GM18907 (cell line): ENCODE data around the gene WNT16.
A peak's percentile ranks its signal among the peaks of the same experiment; 100 is the strongest.
"Not testable (repeated sequence)": the region's sequence is repeated elsewhere in the genome, so short reads cannot be mapped to it uniquely, and the experiment has no call there.

Source experiments
- ATAC-seq: cut with Tn5 transposase; IDR thresholded peaks from one replicate; pipeline ENCODE4 v1.9.1; 2021; ENCODE audit warnings: mild to moderate bottlenecking, moderate library complexity; ENCODE audit not compliant: unreplicated experiment

Gene WNT16, protein sequence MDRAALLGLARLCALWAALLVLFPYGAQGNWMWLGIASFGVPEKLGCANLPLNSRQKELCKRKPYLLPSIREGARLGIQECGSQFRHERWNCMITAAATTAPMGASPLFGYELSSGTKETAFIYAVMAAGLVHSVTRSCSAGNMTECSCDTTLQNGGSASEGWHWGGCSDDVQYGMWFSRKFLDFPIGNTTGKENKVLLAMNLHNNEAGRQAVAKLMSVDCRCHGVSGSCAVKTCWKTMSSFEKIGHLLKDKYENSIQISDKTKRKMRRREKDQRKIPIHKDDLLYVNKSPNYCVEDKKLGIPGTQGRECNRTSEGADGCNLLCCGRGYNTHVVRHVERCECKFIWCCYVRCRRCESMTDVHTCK

DNA sequence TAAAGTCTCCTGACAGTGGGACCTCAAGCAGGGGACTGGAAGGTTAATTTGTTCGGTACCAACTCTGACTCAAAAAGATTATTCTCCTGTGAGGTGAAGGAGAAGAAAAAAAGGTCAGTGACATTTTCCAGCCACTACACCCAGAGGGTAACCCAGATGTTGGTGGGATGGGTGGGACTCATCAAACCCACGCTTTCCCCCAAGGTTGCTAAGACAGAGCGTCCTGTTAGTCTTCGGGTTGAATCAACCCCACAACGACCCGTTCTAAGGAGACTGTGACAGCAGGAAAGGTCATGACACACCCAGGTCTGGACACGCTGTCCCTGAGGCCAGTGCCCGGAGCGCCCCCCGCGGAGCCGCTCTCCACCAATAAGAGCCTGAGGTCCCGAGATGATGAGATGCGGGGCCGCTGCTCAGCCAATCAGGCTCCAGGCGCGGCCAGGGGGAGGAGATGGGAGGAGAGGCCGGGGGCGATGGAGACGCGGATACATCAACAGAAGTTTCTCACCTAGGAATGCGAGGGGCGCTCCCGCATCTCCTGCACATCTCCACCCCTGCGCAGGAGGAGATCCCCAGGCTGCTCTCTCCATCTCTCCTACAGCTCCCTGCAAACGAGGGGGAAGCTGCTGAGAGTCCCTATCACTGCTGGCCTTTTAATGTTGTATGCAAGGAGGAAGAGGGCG lies at the start of gene WNT16:
Gene WNT16, plus strand, starts transcription at position 493 of the 683 bp plus-strand sequence. CDS start 293 bp downstream, outside the sequence.
- ATAC-seq: no peak

DNA sequence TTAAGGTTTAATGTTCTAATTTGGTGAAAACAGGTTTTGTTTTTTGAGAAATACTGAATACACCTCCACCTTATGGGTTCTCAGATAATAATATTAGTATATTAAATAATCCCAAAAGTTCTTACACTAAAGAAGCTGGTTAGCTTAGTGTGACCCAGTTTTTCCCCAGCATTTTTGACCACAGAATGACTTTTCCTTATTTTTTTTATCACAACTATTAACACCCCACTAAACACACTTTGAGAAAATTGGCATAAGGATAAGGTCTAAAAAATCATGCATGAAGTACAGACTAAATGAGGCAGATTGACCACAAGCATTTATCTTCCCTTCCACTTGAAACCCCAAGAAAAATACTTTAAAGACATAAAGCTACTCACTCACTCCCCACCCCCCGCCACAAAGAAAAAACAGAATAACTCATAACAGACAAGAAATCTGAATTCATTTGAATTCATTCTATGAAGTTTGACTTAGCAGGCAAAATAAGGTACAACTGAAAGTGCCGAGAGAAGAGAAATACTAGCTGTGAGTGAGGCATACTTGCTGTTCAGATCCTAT lies 49.7 kb upstream of the WNT16 start:
- no peak for ATAC-seq

DNA sequence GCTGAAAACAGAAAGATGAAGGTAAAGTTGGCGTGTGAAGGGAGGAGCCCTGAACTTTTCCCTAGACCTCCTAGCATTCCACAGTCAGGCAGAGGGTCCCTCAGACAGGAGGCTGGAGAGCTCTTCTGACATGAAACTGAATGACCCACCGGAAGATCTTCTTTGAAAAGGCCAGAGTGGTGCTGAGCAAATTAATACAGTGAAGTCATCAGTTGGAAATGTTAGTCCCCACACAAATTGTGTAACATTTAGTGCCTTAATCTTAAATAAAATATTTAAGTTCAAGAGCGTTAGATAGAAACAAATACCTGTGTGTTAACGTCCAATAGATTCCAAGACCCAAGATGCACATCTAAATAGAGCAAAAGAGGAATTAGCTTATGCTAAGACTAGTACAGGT lies 49.0 kb upstream of the WNT16 start:
- no peak for ATAC-seq

DNA sequence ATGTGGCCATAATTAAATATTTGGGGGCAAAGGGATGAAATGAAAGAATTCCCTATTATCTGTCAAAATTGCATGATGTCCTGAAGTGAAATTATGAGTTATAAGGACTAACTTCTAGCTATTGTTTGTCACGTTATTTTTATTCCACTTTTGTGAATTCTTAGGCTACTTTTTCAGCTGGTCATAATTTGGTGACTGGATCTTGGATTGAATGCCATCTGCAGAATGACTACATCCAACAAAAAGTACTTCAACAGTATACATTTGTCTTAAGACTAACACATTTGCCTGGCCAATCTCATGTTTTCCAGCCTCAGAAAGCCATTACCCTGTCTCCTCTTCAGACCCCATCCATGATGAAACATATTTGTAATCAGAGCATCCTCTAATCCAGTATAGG lies 48.1 kb upstream of the WNT16 start:
- no peak for ATAC-seq

DNA sequence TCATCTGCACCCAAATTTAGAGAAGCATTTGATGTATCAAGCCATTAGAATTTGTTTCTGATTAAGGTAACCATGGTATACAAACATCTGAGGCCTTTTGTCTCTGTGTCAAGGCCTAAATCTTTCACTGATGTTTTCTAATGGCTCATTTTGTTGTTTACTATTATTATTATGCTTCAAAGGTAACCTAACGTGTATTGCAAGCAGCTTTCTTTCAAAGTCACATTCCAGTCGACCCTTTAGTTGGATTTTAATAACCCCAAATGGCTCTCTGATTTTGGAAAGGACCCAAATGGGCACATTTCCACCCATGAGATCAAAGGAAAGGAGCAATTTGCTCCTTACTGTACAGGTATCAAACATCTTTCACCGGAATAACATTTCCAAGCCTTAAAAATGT lies 46.7 kb upstream of the WNT16 start:
- no peak for ATAC-seq

DNA sequence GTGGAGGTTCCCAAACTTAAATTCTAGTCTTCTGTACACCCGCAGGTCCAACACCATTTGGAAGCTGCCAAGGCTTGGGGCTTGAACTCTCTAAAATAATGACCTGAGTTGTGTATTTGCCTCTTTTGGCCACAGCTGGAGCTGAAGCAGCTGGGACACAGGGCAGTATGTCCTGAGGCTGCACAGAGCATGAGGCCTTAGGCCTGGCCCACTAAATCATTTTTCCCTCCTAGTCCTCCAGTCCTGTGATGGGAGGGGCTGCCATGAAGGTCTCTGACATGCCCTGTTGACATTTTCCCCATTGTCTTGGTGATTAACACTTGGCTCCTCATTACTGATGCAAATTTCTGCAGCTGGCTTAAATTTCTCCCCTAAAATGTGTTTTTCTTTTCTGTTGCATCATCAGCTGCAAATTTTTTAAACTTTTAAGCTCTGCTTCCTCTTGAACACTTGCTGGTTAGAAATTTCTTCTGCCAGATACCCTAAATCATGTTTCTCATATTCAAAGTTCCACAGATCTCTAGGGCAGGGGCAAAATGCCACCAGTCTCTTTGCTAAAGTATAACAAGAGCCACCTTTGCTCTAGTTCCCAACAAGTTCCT lies 43.6 kb upstream of the WNT16 start:
- ATAC-seq: no peak

DNA sequence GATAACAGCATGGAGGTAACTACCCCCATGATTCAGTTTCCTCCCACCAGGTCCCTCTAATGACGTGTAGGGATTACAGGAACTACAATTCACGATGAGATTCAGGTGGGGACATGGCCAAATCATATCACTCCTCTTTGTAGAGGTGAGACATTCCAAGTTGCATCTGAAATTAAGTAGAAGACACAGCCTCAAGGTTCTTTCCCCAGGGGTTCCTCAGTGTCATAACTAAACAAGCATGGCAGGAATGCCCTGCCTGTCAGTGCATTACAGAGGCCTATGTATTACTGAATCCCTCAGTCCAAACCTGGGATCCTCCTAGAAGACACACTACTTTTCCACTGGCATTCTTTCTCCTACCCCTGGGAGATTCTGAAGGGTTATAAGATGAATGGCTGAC lies 42.6 kb upstream of the WNT16 start:
- ATAC-seq: no peak

DNA sequence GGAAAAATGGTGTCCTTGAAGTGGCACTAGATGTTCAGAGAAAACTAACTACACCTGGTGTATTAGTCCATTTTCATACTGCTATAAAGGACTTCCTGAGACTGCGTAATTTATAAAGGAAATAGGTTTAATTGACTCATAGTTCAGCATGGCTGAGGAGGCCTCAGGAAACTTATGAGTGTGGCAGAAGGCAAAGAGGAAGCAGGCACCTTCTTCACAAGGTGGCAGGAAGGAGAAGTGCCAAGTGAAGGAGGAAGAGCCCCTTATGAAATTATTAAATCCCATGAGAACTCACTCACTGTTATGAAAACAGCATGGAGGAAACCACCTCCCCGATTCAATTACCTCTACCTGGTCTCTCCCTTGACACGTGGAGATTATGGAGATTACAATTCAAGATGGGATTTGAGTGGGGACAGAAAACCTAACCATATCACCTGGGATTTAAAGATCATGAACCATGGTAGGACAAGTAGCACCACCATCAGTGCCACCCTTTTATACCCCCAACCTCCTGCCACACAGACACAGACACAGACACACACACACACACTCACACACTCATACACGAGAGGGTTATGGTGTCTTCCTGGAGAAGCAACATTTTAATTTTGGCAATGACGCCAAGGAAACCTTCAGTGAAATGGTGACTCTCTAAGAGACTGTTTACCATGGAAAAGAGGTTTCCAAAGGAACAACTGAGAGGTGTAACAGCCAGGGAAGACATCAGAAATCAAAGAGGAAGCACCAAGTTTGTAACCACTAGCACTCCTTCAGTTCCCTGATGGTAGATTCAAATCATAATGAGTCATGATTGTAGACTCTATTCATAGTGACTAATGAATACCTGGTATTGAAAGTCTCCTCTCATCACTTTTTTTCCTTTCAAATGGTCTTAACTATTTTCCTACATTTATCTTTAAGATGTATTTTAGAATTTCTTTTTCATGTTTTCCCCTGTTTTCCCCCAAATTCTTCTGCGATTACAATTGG lies 41.8 kb upstream of the WNT16 start:
- ATAC-seq: no peak

DNA sequence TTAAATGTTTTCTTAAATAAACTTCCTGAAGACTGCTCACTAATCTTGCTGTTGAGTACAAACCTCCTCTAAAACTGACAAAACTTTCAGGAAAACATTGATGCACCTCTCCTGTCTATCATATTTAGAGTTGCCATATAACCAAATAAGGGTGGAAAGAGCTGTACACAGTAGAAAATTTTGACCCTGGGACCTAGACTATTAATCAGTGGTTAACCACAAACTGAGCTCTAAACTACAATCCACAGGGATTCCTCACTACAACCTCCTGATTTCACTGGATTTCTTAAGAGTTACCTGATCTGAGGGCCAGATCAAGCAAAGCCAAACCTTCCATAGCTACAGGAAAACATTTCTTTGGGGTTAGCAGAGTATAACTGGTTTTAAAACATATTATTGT lies 39.9 kb upstream of the WNT16 start:
- no peak for ATAC-seq

DNA sequence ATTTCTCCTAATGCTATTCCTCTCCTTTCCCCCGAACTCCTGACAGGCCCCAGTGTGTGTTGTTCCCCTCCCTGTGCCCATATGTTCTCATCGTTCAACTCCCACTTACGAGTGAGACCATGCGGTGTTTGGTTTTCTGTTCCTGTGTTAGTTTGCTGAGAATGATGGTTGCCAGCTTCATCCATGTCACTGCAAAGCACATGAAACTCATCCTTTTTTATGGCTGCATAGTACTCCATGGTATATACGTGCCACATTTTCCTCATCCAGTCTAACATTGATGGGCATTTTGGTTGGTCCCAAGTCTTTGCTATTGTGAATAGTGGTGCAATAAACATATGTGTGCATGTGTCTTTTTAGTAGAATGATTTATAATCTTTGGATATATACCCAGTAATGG lies 38.9 kb upstream of the WNT16 start:
- ATAC-seq: not testable (repeated sequence)

DNA sequence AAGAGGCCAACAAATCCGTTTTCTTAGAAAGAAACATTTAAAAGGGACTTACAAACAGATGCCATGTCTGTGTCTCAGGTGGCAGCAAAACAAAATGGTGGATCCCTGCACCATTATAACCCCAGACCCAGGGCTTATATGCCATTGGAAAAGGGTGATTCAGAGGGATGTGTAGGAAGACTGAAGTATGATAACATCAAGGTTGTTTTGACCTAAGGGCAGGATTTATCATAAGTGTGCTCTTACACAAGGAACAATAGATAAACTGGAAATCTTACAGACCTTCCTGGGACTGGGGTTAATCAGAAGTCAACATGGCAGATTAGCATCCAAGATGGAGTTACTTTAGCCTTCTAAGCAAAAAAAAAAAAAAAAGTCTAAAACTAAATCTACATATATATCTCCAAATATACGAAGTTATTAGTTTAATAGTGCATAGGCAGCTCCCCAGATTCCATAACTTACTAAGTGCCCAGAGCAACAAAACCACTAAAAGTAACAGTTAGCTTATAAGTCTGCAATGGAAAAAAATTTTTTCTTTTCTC lies 34.3 kb upstream of the WNT16 start:
- ATAC-seq: no peak

DNA sequence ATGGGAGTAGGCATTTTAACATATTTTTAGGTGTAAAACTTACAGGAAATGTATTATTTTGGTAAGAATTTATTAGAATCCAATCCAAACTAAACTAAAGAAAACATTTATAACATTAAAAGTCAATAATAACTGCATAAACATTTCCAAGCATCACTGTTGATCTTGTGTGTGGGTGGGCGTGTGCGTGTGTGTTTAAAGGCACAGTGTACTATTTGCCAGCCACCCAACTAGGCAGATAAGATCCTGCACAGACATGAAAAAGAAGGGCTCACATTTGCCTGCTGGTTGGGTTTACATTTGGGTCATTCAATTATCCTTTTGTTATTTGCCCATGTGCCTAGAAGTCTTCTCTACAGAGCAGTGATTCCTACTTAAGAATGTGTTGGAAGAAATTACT lies 31.0 kb upstream of the WNT16 start:
- no peak for ATAC-seq

DNA sequence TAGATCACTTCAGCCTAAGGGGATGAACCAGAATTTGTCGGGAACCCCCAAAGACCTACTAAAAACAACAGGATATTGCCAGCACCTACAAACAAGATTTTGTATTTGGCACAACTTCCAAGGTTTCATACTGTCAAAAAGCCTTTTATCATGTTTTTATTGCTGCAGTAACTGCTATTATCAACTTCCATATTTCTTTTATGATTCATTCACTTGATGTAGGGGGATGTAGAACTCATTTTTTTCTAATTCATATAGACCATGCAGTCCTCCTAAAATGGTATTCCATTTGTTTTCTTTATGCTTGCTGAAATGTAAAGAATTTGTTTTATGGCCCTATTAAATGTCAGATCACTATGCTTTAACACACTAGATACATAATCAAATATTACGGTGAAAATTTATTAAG lies 30.0 kb upstream of the WNT16 start:
- no peak for ATAC-seq

DNA sequence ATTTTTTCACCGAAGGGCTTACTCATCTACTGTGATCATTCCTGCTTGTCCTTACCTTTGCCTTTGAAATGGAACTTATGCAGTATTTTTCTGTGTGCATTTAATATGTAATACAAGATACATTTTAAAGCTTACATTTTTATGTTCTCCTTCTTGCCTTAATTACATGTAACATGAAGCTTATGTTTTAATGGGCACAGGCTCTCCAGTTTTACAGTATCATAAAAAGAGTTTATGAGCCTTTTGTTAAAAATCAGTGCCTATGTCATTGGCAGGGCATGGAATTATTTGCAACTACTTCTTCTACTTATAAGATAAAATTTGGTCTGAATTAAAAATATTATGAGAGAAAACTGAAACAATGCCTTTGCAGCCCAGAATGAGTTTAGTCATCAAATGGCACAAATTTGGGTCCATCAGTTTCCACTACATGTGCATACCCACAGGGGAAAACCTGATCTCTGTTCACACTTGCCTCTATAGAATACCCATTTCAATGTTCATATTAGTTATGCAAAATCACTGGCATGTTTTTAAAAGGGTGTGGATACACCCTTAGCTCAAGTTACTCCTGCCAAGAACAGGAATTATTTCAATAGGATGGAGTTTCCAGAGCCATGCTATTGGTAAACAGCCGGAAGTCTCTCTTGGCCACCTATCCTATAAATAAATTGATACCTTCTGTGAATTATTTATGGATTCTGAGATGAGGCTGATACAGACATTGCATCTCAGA lies 27.9 kb upstream of the WNT16 start:
- ATAC-seq: no peak

DNA sequence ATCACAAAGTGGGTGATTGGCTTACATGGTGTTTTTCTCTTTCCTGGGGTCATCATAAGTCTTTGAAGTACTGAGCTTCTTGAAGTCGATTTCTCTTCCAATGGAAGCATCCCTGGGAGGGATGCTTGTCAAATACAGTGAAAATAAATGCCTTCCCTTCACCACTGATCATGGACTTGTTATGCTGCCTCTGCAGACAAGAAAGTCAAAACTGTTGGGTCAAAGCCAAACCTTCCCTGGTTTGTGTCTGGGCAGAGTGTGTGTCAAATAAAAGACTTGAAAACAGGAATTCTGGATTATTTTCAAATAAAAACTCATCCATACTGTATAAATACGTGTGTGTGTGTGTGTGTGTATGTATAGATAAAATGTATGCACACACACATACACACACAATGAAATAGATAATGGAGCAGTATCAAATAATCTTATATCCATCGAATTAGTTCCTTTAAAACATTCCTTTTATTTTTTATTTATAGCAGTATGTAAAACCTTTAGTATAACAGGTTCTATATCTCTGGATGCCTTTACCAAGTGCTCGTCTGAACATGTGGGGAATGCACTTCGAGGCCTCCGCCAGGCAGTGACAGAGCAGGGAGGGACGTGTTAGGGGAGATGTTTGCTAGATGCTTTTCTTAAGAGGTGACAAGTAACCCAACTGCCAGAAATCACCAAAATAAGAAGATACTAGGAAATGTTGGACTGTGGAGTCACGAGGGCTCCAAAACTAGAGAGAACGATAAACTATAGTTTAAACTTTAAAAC lies 27.2 kb upstream of the WNT16 start:
- ATAC-seq: no peak

DNA sequence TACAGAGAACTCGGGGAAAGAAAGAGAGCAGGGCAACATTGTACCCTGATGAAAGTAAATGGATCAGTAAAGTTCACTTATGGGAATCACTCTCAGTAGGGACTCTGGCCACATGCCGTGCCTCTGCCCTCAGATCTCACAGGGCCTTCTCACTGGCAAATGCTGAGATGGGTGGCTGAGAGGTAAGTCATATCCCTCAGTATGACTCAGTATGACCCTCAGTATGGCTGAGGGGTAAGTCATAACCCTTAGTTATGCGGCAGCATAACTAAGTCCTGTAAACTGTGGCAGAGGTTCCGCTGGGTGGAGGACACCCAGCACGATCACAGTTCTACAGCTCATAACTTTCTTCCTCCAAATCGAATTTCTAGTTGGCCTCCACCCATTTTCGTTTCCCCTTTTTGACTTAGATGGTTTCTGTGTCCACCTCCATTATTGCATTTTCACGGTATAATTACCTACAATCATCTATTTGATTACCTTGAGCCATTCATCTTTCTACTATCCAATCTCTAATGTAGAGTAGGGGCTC lies 26.5 kb upstream of the WNT16 start:
- ATAC-seq: peak; percentile 95

DNA sequence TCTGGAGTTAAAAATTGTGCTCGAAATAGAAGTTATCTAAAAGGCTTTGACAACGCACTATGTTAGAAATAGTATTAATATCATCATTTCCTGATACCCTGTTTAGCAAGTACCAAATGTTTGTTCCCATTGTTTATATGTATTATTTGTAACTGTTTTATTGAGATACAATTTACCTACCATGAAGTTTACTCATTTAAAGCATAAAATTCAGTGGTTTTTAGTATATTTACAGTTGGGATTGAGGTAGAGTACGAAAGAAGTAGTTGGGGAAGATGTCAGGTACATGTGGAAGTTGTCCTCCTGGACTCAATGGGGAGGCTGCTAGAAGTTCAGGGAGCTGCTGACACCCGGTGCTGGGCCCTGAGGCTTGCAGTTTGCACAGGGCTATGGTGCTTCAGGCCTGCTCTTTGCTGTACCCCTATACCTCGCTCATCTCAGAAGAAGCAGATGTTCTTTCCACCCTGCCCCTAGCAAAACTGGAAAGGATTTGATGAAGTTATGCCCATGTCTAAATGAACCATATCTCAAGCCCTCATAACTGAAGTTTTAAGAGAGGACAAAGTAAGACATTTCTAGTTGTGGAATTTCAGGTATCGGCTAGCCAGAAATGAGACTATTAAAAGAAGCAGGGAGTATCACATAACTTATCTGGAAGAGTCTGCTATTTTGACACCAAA lies 25.2 kb upstream of the WNT16 start:
- ATAC-seq: no peak

DNA sequence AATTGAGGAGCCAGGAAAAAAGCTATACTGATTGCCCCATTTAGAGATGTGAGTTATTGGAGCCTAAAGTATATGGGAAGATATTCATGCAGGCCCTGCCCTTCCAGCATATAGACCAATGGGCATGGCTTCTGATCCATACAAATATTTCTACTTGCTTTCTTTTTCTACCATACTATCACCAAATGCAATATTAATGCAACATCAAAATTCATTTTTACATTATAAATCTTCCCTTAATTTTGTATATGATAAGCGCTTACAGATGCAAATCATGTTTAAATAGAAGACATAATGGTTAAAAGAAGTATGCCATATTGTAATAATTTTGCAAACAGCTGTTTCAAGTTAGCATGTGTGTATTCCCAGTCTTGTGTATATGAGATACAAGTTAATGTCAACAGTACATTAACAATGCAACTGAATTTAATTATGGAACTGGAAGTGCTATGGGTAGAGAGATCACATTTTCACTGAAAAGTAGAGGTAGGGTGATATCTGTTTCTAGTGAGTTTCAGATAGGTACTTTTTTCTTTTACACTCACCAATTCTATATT lies 24.6 kb upstream of the WNT16 start:
- ATAC-seq: no peak
